Measurements from ENCODE around the gene NCAPD3. TPM values are rescaled to one million over a fixed set of nuclear protein-coding genes. Genes with fewer than 3 reads are reported as not detected.

The NCAPD3 gene, protein sequence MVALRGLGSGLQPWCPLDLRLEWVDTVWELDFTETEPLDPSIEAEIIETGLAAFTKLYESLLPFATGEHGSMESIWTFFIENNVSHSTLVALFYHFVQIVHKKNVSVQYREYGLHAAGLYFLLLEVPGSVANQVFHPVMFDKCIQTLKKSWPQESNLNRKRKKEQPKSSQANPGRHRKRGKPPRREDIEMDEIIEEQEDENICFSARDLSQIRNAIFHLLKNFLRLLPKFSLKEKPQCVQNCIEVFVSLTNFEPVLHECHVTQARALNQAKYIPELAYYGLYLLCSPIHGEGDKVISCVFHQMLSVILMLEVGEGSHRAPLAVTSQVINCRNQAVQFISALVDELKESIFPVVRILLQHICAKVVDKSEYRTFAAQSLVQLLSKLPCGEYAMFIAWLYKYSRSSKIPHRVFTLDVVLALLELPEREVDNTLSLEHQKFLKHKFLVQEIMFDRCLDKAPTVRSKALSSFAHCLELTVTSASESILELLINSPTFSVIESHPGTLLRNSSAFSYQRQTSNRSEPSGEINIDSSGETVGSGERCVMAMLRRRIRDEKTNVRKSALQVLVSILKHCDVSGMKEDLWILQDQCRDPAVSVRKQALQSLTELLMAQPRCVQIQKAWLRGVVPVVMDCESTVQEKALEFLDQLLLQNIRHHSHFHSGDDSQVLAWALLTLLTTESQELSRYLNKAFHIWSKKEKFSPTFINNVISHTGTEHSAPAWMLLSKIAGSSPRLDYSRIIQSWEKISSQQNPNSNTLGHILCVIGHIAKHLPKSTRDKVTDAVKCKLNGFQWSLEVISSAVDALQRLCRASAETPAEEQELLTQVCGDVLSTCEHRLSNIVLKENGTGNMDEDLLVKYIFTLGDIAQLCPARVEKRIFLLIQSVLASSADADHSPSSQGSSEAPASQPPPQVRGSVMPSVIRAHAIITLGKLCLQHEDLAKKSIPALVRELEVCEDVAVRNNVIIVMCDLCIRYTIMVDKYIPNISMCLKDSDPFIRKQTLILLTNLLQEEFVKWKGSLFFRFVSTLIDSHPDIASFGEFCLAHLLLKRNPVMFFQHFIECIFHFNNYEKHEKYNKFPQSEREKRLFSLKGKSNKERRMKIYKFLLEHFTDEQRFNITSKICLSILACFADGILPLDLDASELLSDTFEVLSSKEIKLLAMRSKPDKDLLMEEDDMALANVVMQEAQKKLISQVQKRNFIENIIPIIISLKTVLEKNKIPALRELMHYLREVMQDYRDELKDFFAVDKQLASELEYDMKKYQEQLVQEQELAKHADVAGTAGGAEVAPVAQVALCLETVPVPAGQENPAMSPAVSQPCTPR (N-terminal part only)
- total RNA-seq (10 to 100 TPM in 1 of 2 donors, 1 to 10 TPM in 1; 8.3 to 14.0 TPM), polyA plus RNA-seq (10 to 100 TPM in 1 of 2 donors, 1 to 10 TPM in 1; 3.9 to 11.7 TPM)
- long read RNA-seq, donor 1, partial matches to known transcripts, result 3 of 4 reads
- long read RNA-seq, donor 1, other reads (novel, unspliced or antisense), result 1 of 4 reads
- long read RNA-seq, donor 2, partial matches to known transcripts, result 4 of 8 reads
- long read RNA-seq, donor 2, other reads (novel, unspliced or antisense), result 4 of 8 reads

DNA sequence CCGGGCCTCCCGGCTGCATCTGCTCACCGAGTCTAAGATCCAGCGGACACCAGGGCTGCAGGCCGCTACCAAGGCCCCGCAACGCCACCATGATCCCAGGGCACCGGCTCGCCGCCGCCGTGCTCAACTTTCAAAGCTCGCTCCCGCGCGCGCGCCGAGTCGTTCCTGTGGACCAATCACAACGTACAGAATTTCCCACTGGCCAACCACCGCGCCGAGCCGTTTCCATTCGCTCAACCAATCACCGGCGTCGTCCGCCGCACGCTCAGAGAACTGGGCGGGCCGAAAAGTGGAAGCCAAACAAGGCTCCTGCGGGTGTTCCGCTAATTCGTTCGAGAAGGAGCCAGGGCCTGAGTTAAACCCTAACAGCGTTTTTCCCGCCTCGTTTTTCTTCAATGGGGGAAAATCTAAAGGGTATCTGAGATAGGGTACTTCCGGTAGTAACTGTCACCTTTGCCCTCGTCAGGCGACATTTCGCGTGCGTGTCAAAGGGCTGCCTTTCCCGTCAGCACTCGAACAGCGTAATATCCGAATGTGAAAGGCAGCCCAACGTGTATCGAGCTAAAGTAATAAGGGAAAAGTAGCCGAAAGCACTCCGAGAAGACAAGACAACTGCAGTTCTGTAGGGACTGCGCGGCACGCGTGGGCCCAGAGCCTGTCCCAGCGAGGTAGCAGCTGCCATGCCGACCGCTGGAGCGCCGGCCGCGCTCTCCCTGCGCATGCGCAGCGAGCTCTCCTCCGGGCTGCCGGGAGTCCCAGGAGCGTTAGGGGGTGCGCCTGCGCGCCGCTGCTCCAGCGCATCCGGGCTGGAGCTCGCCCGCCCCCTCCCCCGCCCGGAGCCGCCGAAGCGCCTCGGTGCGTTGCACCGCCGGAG, at the start of gene NCAPD3, which contains the start of gene VPS26B:
TSS of gene NCAPD3 (minus strand) at position 132 of the 874 bp plus-strand sequence. CDS start at position 91, 41 bp downstream.
TSS of gene VPS26B (plus strand) at position 836 of the 874 bp plus-strand sequence. CDS start 452 bp downstream, outside the sequence.
- Histone ChIP-seq H3K9me3 (ENCODE audit: control insufficient read depth, low read length) (no peaks in the 10 kb centered on the region), H3K27me3 (ENCODE audit: control insufficient read depth in 1 of 2, insufficient read depth in 2 of 2, low read length in 1 of 2) (no peaks in the 10 kb centered on the region), H3K4me3 (ENCODE audit: low read length in 2 of 2) (peak within 1 kb of the TSS; percentile 73 to 79), H3K36me3 (ENCODE audit: control insufficient read depth in 1 of 2, insufficient read depth in 2 of 2, low read length in 1 of 2) (peaks cover 0 to 1% of the 10 kb centered on the region in 2 donors), H3K4me1 (ENCODE audit: control insufficient read depth in 1 of 2, insufficient read depth in 2 of 2, low read length in 2 of 2) (peaks cover 0 to 5% of the 10 kb centered on the region in 2 donors), H3K27ac (ENCODE audit: low read depth in 1 of 2, low read length in 2 of 2) (peak within 1 kb of the TSS in 1 of 2 donors; percentile 78)
- WGBS, 2 donors, result 0% methylated on average over 72 to 89 of the region's 89 CpGs
- ATAC-seq (ENCODE audit: low FRiP score) (peak; percentile 98), DNase-seq (peak; percentile 98 to 99)
- intact Hi-C loops (cut with DNase I), result loop anchor here in 1 of 2 donors (10.0 kb wide), 1 partner anchor 169 kb away; no protein-coding TSS in a partner anchor

GRCh38 chr11:134273317-134273712, 49.5 kb upstream of the NCAPD3 start:
- intact Hi-C loops (cut with DNase I), result no loop called here
- Histone ChIP-seq H3K4me1 (ENCODE audit: control insufficient read depth in 1 of 2, insufficient read depth in 2 of 2, low read length in 2 of 2) (no peaks in the 10 kb centered on the region), H3K36me3 (ENCODE audit: control insufficient read depth in 1 of 2, insufficient read depth in 2 of 2, low read length in 1 of 2) (no peaks in the 10 kb centered on the region), H3K27ac (ENCODE audit: low read depth in 1 of 2, low read length in 2 of 2) (no peak overlapping the region), H3K4me3 (ENCODE audit: low read length in 2 of 2) (no peak overlapping the region), H3K27me3 (ENCODE audit: control insufficient read depth in 1 of 2, insufficient read depth in 2 of 2, low read length in 1 of 2) (no peaks in the 10 kb centered on the region), H3K9me3 (ENCODE audit: control insufficient read depth, low read length) (no peaks in the 10 kb centered on the region)
- ATAC-seq (ENCODE audit: low FRiP score) (no peak), DNase-seq (no peak)
- 50 to 53% methylated on average over 3 of the region's 3 CpGs for WGBS, 2 donors

DNA sequence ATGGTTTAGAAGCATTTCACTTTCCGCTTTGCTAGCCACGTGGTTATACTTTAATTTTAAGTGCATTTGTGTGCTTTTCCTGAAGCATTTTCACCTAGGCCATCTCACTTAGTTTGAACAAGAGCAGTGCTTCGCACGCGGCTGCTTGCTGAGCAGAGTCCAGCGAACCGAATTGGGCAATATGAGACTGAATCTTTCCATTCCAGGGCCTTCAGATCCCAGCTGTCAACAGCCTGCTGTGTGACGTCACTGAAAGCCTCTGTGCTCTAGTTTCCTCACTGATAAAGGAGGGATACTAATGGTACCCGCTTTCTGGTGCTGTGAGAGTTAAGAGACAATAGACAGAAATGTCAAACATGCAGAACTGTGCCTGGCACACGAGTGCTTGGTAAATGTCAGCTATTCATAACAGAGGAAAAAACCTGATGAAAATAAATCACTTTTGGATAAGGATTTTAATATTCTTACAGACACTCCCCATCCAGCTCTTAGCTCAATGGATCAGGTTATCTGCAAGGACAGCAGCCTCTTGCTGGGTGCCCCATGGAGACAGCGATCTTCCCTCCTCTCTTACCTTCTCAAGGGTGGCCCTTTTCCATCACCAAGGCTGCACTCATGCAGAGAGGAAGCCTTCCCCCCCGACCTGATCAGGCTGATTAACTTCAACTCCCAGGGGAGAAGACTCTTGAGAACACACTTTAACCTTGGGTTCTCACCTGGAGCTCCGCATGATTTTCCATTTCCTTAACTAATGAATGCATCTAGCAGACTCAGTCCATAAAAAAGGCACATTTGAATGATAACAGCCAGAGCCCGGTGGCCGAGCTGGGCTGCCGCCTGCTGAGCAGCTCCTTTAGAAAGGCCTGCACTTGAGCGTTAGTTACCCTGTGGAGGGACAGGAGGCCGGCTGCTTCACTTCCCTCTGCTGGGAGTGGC, 48.9 kb upstream of the NCAPD3 start:
- 41 to 44% methylated on average over 18 of the region's 18 CpGs for WGBS, 2 donors
- Histone ChIP-seq H3K9me3 (ENCODE audit: control insufficient read depth, low read length) (no peaks in the 10 kb centered on the region), H3K27me3 (ENCODE audit: control insufficient read depth in 1 of 2, insufficient read depth in 2 of 2, low read length in 1 of 2) (no peaks in the 10 kb centered on the region), H3K4me1 (ENCODE audit: control insufficient read depth in 1 of 2, insufficient read depth in 2 of 2, low read length in 2 of 2) (no peaks in the 10 kb centered on the region), H3K36me3 (ENCODE audit: control insufficient read depth in 1 of 2, insufficient read depth in 2 of 2, low read length in 1 of 2) (no peaks in the 10 kb centered on the region), H3K4me3 (ENCODE audit: low read length in 2 of 2) (no peak overlapping the region), H3K27ac (ENCODE audit: low read depth in 1 of 2, low read length in 2 of 2) (no peak overlapping the region)
- ATAC-seq (ENCODE audit: low FRiP score), result no peak
- DNase-seq, result no peak
- intact Hi-C loops (cut with DNase I), result no loop called here

DNA sequence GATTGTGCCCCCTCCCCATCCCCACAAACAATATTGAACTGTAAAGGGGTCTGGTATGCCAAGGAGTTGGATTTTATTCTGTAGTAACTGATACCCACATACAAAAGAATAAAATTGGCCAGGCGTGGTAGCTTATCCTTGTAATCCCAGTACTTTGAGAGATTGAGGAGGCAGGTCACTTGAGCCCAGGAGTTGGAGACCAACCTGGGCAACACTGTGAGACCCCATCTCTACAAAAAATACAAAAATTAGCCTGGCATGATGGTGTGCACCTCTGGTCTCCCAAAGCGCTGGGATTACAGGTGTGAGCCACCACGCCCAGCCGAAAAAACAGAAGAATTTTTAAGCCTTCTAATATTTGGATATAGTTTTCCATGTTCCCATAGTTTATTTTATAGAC, 48.2 kb upstream of the NCAPD3 start:
- DNase-seq (no peak), ATAC-seq (ENCODE audit: low FRiP score) (no peak)
- Histone ChIP-seq H3K36me3 (ENCODE audit: control insufficient read depth in 1 of 2, insufficient read depth in 2 of 2, low read length in 1 of 2) (no peaks in the 10 kb centered on the region), H3K4me1 (ENCODE audit: control insufficient read depth in 1 of 2, insufficient read depth in 2 of 2, low read length in 2 of 2) (no peaks in the 10 kb centered on the region), H3K27ac (ENCODE audit: low read depth in 1 of 2, low read length in 2 of 2) (no peak overlapping the region), H3K27me3 (ENCODE audit: control insufficient read depth in 1 of 2, insufficient read depth in 2 of 2, low read length in 1 of 2) (no peaks in the 10 kb centered on the region), H3K9me3 (ENCODE audit: control insufficient read depth, low read length) (no peaks in the 10 kb centered on the region), H3K4me3 (ENCODE audit: low read length in 2 of 2) (no peak overlapping the region)
- intact Hi-C loops (cut with DNase I), result no loop called here
- WGBS, 2 donors, result 86 to 93% methylated on average over 4 of the region's 4 CpGs

DNA sequence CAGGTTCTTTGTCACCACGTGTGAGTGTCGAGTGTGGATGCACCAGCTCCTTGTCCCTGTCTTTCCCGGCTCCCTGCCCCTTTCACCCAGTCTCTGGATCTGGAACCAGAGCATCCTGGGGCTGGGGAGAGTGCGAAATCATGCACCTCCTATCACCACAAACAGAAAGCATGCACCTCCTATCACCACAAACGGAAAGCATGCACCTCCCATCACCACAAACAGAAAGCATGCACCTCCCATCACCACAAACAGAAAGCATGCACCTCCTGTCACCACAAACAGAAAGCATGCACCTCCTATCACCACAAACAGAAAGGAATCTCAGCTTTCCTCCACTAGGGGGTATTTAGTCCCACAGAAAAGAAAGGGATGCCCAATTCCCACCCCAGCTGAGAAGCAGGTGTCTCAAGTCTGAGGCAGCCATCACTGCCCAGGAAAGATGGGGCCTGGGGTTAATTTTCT, 46.5 kb upstream of the NCAPD3 start:
- Histone ChIP-seq H3K4me3 (ENCODE audit: low read length in 2 of 2) (no peak overlapping the region), H3K36me3 (ENCODE audit: control insufficient read depth in 1 of 2, insufficient read depth in 2 of 2, low read length in 1 of 2) (no peaks in the 10 kb centered on the region), H3K27ac (ENCODE audit: low read depth in 1 of 2, low read length in 2 of 2) (no peak overlapping the region), H3K4me1 (ENCODE audit: control insufficient read depth in 1 of 2, insufficient read depth in 2 of 2, low read length in 2 of 2) (no peaks in the 10 kb centered on the region), H3K27me3 (ENCODE audit: control insufficient read depth in 1 of 2, insufficient read depth in 2 of 2, low read length in 1 of 2) (no peaks in the 10 kb centered on the region), H3K9me3 (ENCODE audit: control insufficient read depth, low read length) (no peaks in the 10 kb centered on the region)
- intact Hi-C loops (cut with DNase I), result no loop called here
- ATAC-seq (ENCODE audit: low FRiP score), result no peak
- WGBS, 2 donors, result 58 to 67% methylated on average over 5 of the region's 5 CpGs
- DNase-seq, result no peak

DNA sequence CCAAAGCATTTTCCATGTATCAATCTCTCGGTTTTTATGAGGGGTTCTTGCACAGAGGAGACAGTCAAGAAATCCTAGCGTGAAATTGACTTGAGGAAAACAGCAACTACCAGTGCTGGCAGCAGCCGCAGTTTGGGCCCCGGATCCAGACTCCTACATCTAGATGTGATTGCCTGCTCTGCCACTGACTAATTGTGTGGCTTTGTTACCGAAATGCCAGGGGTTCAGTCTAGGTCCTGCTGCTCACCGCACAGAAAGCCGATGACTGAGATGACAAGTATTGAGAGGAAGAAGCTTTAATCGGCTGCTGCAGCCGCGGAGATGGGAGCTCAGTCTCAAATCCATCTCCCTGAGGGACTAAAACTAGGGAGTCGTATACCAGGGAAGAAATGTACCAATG, 44.2 kb upstream of the NCAPD3 start:
- intact Hi-C loops (cut with DNase I), result no loop called here
- no peak overlapping the region for H3K4me3 ChIP-seq (ENCODE audit: low read length in 2 of 2)
- H3K36me3 ChIP-seq (ENCODE audit: control insufficient read depth in 1 of 2, insufficient read depth in 2 of 2, low read length in 1 of 2), result peaks cover 0 to 2% of the 10 kb centered on the region in 2 donors
- H3K27me3 ChIP-seq (ENCODE audit: control insufficient read depth in 1 of 2, insufficient read depth in 2 of 2, low read length in 1 of 2), result no peaks in the 10 kb centered on the region
- H3K27ac ChIP-seq (ENCODE audit: low read depth in 1 of 2, low read length in 2 of 2), result no peak overlapping the region
- ATAC-seq (ENCODE audit: low FRiP score) (no peak), DNase-seq (no peak)
- no peaks in the 10 kb centered on the region for H3K4me1 ChIP-seq (ENCODE audit: control insufficient read depth in 1 of 2, insufficient read depth in 2 of 2, low read length in 2 of 2)
- H3K9me3 ChIP-seq (ENCODE audit: control insufficient read depth, low read length), result no peaks in the 10 kb centered on the region
- 62 to 68% methylated on average over 11 of the region's 11 CpGs for WGBS, 2 donors

DNA sequence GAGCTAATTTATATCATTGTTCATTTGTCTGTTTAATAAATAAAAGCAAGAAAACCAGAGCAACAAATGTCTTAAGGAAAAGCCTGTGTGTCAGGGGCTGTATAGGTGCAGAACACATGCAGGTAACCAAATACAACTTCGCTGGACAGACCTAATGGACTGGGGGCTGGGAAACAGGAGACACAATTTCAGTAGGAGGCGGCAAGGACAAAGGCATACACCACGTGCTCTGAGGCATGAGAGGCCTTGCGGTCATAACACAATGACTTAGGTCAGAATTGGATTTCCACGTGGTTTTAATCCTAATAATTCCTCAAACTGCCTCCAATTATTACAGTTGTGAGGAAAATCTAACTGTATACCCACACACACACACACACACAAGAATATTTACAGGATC, 43.7 kb upstream of the NCAPD3 start:
- Histone ChIP-seq H3K9me3 (ENCODE audit: control insufficient read depth, low read length) (no peaks in the 10 kb centered on the region), H3K36me3 (ENCODE audit: control insufficient read depth in 1 of 2, insufficient read depth in 2 of 2, low read length in 1 of 2) (peaks cover 0 to 4% of the 10 kb centered on the region in 2 donors), H3K27me3 (ENCODE audit: control insufficient read depth in 1 of 2, insufficient read depth in 2 of 2, low read length in 1 of 2) (no peaks in the 10 kb centered on the region), H3K4me1 (ENCODE audit: control insufficient read depth in 1 of 2, insufficient read depth in 2 of 2, low read length in 2 of 2) (no peaks in the 10 kb centered on the region), H3K4me3 (ENCODE audit: low read length in 2 of 2) (no peak overlapping the region), H3K27ac (ENCODE audit: low read depth in 1 of 2, low read length in 2 of 2) (no peak overlapping the region)
- ATAC-seq (ENCODE audit: low FRiP score), result no peak
- intact Hi-C loops (cut with DNase I), result no loop called here
- WGBS, 2 donors, result 84 to 86% methylated on average over 5 of the region's 5 CpGs
- no peak for DNase-seq
